ENCODE data around the gene ITPKB.
"Not testable (repeated sequence)": the region's sequence is repeated elsewhere in the genome, so short reads cannot be mapped to it uniquely, and the experiment has no call there.

The ITPKB gene

GRCh38 chr1:226730071-226730470, 9.0 kb downstream of the ITPKB start:
- no peak for DNase-seq

- no peak for DNase-seq
Observed at GRCh38 chr1:226728448-226728847, 10.6 kb downstream of the ITPKB start.

- DNase-seq, result no peak
Observed at GRCh38 chr1:226725897-226726267, 13.2 kb downstream of the ITPKB start.

GRCh38 chr1:226723657-226724532, 15.2 kb downstream of the ITPKB start:
- no peak for DNase-seq

- DNase-seq, result no peak
Observed at GRCh38 chr1:226722901-226723656, 16.0 kb downstream of the ITPKB start.

GRCh38 chr1:226722240-226722900, 16.7 kb downstream of the ITPKB start:
- no peak for DNase-seq

- DNase-seq, result not testable (repeated sequence)
Observed at GRCh38 chr1:226720574-226720973, 18.5 kb downstream of the ITPKB start.

GRCh38 chr1:226719596-226720387, 19.3 kb downstream of the ITPKB start:
- DNase-seq, result no peak

- no peak for DNase-seq
Observed at GRCh38 chr1:226717256-226717909, 21.7 kb downstream of the ITPKB start.

- no peak for DNase-seq
Observed at GRCh38 chr1:226716577-226716976, 22.5 kb downstream of the ITPKB start.

GRCh38 chr1:226714148-226714547, 24.9 kb downstream of the ITPKB start:
- DNase-seq, result no peak

- no peak for DNase-seq
Observed at GRCh38 chr1:226712742-226713419, 26.2 kb downstream of the ITPKB start.

- DNase-seq, result peak; percentile 43
Observed at GRCh38 chr1:226711976-226712741, 26.9 kb downstream of the ITPKB start.

GRCh38 chr1:226710501-226710900, 28.6 kb downstream of the ITPKB start:
- no peak for DNase-seq

GRCh38 chr1:226709953-226710352, 29.1 kb downstream of the ITPKB start:
- no peak for DNase-seq

GRCh38 chr1:226708967-226709396, 30.1 kb downstream of the ITPKB start:
- DNase-seq, result no peak

- no peak for DNase-seq
Observed at GRCh38 chr1:226708342-226708780, 30.7 kb downstream of the ITPKB start.

GRCh38 chr1:226706684-226707083, 32.4 kb downstream of the ITPKB start:
- no peak for DNase-seq

GRCh38 chr1:226704169-226704937, 34.7 kb downstream of the ITPKB start:
- no peak for DNase-seq
